Right atrium auricular region (tissue), 2 donors: ENCODE results near the gene RIOK1. TPM values are rescaled to one million over a fixed set of nuclear protein-coding genes. Genes with fewer than 3 reads are reported as not detected.

Experiments used
- DNase-seq: peaks from one replicate; pipeline ENCODE4 v3.0.0-alpha.2; 2019; ENCODE audit warnings: low spot score
- H3K27ac ChIP-seq, 2 donors: fragments of 200-600 bp; sonication (generic); 1 replicate in 1 of 2; 2 replicates in 1 of 2; pipeline ENCODE4 v1.5.1; 2016 to 2019
- H3K27me3 ChIP-seq, 2 donors: fragments of 200-600 bp; sonication (generic); one replicate each; pipeline versions ENCODE4 v1.5.1 to v1.6.0; 2017 to 2019
- H3K36me3 ChIP-seq: fragments of 200-600 bp; sonication (generic); one replicate; pipeline ENCODE4 v1.5.1; 2016
- H3K4me1 ChIP-seq, 2 donors: fragments of 200-600 bp; sonication (generic); one replicate each; pipeline versions ENCODE4 v1.5.1 to v1.6.0; 2017 to 2019
- H3K4me3 ChIP-seq, 2 donors: fragments of 200-600 bp; sonication (generic); 1 replicate in 1 of 2; 2 replicates in 1 of 2; pipeline ENCODE4 v1.5.1; 2017 to 2019; ENCODE audit warnings: mild to moderate bottlenecking in 1 of 2, moderate library complexity in 1 of 2
- H3K9me3 ChIP-seq, 2 donors: fragments of 200-600 bp; sonication (generic); one replicate each; pipeline ENCODE4 v1.5.1; 2019
- total RNA-seq, 2 donors: library from RNA; depleted of rRNA; stranded (reverse); fragments of >200 nt; gene quantifications; one replicate each; pipeline ENCODE4 v1.1.0, GENCODE V29; 2016
- TF ChIP-seq, protein P1 (sequence below), 2 donors: fragments of 200-600 bp; sonication (generic); IDR thresholded peaks; one replicate each; pipeline ENCODE4 v1.5.1; 2019; ENCODE audit warnings: antibody characterized with exemption in 2 of 2

Gene RIOK1
- total RNA-seq, 2 donors from 2014 or later: 8.5 to 13.9 TPM

DNA sequence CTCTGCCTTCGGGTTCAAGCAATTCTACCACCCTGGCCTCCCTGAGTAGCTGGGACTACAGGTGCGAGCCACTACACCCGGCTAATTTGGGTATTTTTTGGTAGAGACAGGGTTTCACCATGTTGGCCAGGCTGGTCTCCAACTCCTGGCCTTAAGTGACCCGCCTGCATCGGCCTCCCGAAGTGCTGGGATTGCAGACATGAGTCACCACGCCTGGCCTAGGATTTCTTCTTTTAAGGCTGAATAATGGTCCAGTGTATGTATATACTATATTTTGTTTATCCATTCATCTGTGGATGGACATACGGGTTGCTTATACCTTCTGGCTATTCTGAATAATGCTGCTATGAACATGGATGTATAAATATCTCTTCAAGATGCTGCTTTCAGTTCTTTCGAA lies 17.1 kb downstream of the RIOK1 start:
- no peaks in the 10 kb centered on the region for H3K27me3 ChIP-seq
- H3K9me3 ChIP-seq: no peaks in the 10 kb centered on the region
- TF ChIP-seq, protein P1, sequence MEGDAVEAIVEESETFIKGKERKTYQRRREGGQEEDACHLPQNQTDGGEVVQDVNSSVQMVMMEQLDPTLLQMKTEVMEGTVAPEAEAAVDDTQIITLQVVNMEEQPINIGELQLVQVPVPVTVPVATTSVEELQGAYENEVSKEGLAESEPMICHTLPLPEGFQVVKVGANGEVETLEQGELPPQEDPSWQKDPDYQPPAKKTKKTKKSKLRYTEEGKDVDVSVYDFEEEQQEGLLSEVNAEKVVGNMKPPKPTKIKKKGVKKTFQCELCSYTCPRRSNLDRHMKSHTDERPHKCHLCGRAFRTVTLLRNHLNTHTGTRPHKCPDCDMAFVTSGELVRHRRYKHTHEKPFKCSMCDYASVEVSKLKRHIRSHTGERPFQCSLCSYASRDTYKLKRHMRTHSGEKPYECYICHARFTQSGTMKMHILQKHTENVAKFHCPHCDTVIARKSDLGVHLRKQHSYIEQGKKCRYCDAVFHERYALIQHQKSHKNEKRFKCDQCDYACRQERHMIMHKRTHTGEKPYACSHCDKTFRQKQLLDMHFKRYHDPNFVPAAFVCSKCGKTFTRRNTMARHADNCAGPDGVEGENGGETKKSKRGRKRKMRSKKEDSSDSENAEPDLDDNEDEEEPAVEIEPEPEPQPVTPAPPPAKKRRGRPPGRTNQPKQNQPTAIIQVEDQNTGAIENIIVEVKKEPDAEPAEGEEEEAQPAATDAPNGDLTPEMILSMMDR (IDR thresholded peaks at IDR 0.05): no peak
- H3K4me1 ChIP-seq: no peaks in the 10 kb centered on the region
- no peak overlapping the region for H3K4me3 ChIP-seq
- peaks cover 82% of the 10 kb centered on the region for H3K36me3 ChIP-seq
- no peak overlapping the region for H3K27ac ChIP-seq
- no peak for DNase-seq

DNA sequence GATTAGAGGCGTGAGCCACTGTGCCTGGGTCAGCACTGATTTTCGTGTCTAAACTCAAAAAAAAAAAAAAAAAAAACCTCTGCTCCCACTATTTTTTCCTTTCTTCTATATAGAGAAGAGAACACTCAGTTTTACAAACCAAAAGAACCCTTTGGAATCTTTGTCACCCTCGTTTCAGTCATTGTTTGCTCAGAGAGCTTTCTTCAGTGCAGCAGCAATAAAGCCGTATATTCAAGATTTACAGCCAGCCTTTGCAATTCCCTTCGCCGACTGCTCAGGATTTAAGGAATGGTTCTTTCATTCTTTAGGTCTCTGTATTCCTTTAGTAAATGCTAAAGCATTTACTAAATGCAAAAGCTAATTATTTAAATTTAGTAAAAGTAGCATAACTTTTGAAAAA lies 20.1 kb downstream of the RIOK1 start:
- TF ChIP-seq, protein P1 (IDR thresholded peaks at IDR 0.05): no peak
- Histone ChIP-seq H3K4me3 (no peak overlapping the region), H3K9me3 (no peaks in the 10 kb centered on the region), H3K4me1 (no peaks in the 10 kb centered on the region), H3K27ac (no peak overlapping the region), H3K36me3 (peaks cover 81% of the 10 kb centered on the region), H3K27me3 (no peaks in the 10 kb centered on the region)
- DNase-seq: no peak

DNA sequence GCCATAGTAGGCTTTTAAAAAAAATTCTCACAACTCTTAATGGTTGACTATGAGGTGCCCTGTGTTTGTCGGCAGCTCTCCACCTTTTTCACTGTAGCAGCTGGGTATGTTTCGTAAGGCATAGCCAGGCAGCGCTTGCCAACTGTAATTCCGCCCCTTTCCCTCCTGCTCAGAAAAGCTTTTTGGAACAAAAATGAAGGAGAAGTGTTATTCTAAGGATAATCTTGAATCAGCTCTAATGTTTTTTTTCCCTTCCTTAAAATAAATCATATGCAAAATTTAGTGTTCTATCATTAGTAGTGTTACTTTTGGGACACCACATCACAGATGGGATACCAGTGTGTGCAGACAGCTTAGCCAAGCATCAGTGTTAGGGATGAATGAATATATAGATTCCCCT lies 21.2 kb downstream of the RIOK1 start:
- TF ChIP-seq, protein P1 (IDR thresholded peaks at IDR 0.05): no peak
- Histone ChIP-seq H3K27me3 (no peaks in the 10 kb centered on the region), H3K4me1 (no peaks in the 10 kb centered on the region), H3K4me3 (no peak overlapping the region), H3K36me3 (peaks cover 81% of the 10 kb centered on the region), H3K27ac (no peak overlapping the region), H3K9me3 (no peaks in the 10 kb centered on the region)
- DNase-seq: no peak

DNA sequence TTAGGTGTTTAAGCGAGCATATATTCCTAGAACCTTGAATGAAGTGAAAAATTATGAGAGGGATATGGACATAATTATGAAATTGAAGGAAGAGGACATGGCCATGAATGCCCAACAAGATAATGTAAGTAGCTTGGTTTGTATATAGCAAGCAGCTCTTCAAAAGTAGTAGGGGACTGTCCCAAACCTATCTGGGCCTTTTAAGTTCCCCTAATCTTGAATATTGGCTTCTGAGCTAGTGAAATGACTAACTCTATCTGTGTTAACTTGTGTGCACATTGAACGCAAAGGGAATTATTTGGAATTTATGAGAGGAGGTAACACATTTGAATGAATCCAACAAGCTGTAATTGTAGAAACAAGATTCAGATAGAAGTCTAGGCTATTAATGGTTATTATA lies 21.7 kb downstream of the RIOK1 start:
- Histone ChIP-seq H3K4me1 (no peaks in the 10 kb centered on the region), H3K36me3 (peaks cover 81% of the 10 kb centered on the region), H3K4me3 (no peak overlapping the region), H3K9me3 (no peaks in the 10 kb centered on the region), H3K27ac (no peak overlapping the region), H3K27me3 (no peaks in the 10 kb centered on the region)
- no peak for DNase-seq
- TF ChIP-seq, protein P1 (IDR thresholded peaks at IDR 0.05): no peak

DNA sequence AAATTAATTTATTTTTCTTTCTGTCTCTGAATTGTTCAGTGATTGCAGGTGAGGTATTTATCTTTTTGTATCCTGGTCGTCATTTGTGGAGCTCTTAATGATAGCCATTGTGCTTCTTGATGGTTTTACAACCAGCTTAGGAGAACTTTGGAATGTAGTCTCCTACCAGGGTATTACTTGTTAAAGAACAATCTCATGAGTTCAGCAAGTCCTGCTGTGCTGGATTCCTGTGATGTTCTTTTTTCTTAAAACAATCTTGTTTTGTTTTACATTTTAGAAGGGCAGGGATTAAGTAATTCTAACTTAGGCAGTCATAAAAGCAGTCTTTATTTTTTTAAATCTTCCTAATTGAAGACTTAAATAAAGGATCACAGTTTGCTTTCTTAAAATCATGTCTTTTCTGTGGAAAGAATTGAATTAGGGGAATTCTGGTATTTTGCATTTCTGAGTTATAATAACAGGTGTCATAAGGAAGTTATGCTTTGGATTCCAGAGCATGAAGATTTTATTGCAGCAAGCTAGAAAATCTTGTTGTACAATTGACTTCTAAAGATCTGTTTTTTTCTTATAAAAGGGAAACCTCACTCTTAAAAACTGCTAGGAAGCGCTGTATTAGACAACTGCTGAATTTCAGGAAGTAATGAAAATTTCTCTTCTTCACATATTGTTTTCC lies 23.7 kb downstream of the RIOK1 start:
- Histone ChIP-seq H3K9me3 (no peaks in the 10 kb centered on the region), H3K4me1 (no peaks in the 10 kb centered on the region), H3K27me3 (no peaks in the 10 kb centered on the region), H3K4me3 (no peak overlapping the region), H3K27ac (no peak overlapping the region), H3K36me3 (peaks cover 85% of the 10 kb centered on the region)
- DNase-seq: no peak
- TF ChIP-seq, protein P1 (IDR thresholded peaks at IDR 0.05): no peak

DNA sequence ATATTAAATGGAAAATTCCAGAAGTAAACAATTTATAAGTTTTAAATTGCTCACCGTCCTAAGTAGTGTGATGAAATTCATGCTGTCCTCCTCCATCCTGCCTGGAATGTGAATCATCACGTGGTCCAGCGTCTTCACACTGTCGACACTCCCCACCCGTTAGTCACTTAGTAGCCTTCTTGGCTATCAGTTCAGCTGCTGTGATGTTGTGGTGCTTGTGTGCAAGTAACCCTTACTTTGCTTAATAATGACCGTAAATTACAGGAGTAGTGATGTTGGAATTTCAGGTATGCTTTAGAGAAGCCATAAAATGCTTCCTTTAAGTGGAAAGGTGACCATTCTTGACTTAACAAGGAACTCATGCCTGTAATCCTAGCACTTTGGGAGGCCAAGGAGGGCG lies 25.2 kb downstream of the RIOK1 start:
- no peak for DNase-seq
- Histone ChIP-seq H3K36me3 (peaks cover 81% of the 10 kb centered on the region), H3K27me3 (no peaks in the 10 kb centered on the region), H3K9me3 (no peaks in the 10 kb centered on the region), H3K4me3 (no peak overlapping the region), H3K27ac (no peak overlapping the region), H3K4me1 (no peaks in the 10 kb centered on the region)
- TF ChIP-seq, protein P1 (IDR thresholded peaks at IDR 0.05): no peak
